Epithelial cell of esophagus (primary cell): Measurements from ENCODE around the gene KIAA1217.

ENCODE experiments used
- DNase-seq: peaks from one replicate; pipeline ENCODE4 v3.0.0; 2010; ENCODE audit warnings: low read depth
- H3K4me3 ChIP-seq: 2 replicates; pipeline ENCODE4 v1.5.1; 2011; ENCODE audit warnings: mild to moderate bottlenecking, low read length, control low read depth
- TF ChIP-seq, protein P1 (sequence below): IDR thresholded peaks from 2 replicates; pipeline ENCODE4 v1.5.1; 2011; ENCODE audit warnings: low read depth, mild to moderate bottlenecking, low read length, control low read depth, inconsistent platforms; ENCODE audit not compliant: insufficient read depth; ENCODE audit errors: missing control alignments

Gene KIAA1217

DNA sequence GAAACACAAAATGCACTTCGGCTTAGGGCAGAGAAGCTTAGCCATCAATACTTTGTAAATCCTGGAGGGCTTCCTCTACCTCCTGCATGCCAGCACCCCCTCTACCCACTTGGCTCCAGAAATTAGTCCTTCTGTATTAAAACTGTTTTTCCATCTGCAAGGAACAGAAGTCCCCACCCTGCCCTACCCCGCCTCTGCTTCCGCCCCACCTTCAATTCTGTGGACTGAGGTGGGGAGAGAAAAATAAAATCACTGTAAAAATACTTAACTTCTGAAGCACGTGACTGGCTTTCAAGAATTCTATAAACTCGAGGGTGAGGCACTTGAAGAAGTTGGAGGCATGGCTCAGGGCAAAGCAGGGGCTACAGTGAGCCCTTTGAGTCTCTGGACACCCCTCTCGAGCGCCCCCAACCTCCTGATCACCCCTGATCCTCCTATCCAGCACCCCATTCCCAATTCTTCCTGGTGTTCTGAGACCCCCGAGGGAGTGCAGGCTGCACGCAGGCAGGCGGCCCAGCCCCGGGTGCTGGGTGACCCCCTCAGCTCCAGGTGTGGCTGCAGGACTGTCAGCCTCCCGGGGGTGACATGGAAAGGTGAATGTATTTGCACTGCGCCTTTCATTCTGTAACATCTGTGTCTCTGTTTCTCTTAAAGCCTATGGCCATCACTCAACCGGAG, 7.3 kb upstream of the KIAA1217 start:
- no peak overlapping the region for H3K4me3 ChIP-seq
- no peak for DNase-seq
- TF ChIP-seq, protein P1, sequence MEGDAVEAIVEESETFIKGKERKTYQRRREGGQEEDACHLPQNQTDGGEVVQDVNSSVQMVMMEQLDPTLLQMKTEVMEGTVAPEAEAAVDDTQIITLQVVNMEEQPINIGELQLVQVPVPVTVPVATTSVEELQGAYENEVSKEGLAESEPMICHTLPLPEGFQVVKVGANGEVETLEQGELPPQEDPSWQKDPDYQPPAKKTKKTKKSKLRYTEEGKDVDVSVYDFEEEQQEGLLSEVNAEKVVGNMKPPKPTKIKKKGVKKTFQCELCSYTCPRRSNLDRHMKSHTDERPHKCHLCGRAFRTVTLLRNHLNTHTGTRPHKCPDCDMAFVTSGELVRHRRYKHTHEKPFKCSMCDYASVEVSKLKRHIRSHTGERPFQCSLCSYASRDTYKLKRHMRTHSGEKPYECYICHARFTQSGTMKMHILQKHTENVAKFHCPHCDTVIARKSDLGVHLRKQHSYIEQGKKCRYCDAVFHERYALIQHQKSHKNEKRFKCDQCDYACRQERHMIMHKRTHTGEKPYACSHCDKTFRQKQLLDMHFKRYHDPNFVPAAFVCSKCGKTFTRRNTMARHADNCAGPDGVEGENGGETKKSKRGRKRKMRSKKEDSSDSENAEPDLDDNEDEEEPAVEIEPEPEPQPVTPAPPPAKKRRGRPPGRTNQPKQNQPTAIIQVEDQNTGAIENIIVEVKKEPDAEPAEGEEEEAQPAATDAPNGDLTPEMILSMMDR = no peak

DNA sequence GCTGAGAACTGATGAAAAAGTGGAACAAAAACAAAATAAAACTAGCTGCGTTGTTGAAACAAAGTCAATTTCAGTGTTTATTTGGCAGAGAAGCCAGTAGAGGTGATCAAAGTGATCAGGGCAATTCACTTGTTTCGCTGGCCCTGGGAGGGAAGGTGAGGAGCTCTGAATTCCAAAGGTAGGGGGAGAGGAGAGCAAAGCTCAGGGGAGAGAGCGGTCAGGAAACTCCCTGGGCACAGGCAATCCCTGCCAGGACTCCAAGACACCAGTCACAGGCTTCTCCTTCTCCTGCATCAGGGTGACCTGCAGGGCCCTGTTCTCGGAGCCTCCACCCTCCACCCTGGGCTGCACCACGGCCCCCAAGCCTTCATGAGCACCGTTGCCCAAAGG, 6.8 kb upstream of the KIAA1217 start:
- no peak for DNase-seq

DNA sequence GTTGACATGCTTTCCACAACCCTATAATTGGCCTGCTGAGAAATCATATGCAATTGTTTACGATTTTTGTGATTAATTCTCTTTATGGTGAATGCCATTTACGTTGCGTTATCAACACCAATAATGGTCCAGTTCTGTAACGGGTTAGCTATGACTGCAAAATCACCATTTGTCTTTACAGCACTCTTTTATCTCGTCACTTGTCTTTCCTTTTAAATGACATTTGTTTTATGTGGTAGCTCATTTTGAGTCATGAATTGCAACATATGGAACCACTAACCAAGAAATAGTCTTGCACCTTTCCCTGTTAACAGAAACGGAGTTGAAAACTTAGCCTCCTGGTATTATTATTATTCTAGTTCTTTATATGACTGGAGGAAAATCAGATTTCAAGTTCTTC, 3.1 kb upstream of the KIAA1217 start:
- peak; percentile 25 for DNase-seq
- TF ChIP-seq, protein P1 = no peak
- H3K4me3 ChIP-seq = no peak overlapping the region

More for the DNA sequence above, 6.8 kb upstream of the KIAA1217 start:
- no peak overlapping the region for H3K4me3 ChIP-seq
- TF ChIP-seq, protein P1 = no peak

DNA sequence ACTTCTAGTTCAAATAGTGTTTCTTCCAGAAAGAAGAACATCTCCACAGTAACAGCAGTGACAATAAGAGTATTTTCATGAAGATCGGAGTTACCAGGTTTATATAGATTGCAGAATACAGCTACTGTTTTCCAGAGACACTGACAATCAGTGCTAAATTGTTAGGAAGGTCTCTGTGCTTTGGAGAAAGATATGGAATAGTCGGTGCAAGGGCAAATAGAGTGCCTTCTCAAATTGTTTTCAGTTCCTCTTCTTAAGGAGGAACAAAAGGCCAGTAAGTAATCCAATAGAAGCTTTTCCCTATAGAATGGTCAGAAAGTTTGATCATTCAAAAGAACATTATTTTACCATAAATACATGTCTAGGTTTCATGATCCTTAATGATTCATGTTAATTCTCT, 2.6 kb upstream of the KIAA1217 start:
- no peak for DNase-seq
- H3K4me3 ChIP-seq = no peak overlapping the region
- TF ChIP-seq, protein P1 = no peak

DNA sequence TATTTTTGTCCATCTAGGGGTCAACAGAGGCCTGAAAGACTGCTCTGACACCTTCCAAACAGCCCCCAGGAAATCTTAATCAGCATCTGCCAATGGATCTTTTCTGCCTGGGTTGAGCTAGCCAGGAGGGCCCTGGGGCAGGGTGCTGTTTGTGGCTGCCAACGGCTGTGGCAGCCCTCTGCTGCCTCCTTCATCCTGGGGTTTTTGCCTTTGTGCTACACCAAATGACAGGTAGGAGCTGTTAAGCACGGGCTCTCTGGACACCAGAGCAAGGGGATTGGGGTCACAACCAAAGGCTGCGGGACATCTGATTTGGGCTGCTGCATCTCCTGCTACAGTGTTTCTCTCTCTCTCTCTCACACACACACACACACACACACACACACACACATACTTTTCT, 2.0 kb upstream of the KIAA1217 start:
- DNase-seq = no peak
- H3K4me3 ChIP-seq = no peak overlapping the region
- TF ChIP-seq, protein P1 = no peak

DNA sequence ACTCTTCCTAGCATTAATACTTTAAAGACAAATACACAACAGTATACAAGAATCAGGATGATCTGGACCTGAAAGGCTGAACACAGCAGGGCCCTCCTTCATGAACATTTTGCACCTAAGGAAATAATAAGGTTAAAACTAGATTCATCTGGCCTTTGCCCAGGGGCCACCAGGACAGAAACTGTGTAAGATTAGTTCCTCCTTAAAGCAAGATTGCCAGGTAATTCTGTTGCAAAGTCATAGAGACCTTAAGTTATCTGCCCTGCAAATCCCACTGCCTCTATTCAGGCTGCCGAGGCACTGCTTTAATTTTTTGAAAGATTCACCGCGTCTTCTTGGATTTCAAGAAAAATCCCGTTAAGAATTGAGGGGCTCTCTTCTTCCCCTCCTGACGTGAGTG, 1.6 kb upstream of the KIAA1217 start:
- TF ChIP-seq, protein P1 = no peak
- no peak overlapping the region for H3K4me3 ChIP-seq
- no peak for DNase-seq

DNA sequence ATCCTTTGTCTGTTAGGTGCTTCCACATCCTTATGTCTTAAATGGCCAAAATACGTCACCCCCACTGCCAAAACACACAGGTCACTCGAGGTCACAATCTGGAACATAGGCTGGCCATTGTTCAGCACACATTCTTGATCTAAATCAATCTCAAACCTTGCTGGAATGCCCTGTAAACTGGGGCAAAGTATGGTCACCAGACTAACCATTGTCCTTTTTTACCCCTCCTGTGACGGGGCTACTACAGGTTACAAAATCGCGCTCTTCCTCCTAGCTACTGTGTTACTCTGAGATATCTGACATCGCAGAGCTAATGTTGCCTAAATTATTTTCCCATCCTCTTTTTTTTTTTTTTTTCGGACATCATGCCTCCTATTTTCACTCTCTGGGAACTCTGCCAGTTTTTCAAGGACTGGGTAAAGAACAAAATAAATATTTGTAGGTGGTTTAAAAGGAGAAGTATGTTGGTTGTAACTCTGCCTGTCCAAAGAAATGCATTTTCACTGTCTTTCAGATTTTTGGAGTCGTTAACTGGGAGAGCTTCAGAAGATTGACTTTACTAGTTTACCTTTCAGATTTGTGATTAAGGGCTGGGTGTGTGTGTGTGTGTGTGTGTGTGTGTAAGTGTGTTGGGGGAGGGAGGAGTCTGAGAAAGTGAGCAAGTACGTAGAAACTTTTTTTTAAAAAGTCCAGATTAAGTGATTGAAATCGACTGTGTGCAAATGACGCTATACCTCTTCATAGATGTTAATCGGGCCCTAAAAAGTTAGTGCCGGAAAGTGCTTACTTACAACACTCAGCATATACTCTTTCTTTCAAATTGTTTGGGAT, 942 bp upstream of the KIAA1217 start:
- no peak overlapping the region for H3K4me3 ChIP-seq
- TF ChIP-seq, protein P1 = no peak
- peak; percentile 23 for DNase-seq
